GM23338 (cell line): ENCODE results near the gene PEAR1. TPM values are rescaled to one million over a fixed set of nuclear protein-coding genes. Genes with fewer than 3 reads are reported as not detected.
A peak's percentile ranks its signal among the peaks of the same experiment; 100 is the strongest.

ENCODE experiments used
- ATAC-seq: fragments of 200-7000 bp; cut with Tn5 transposase; 3 replicates; pipeline ENCODE4 v1.9.1; 2020
- DNase-seq: peaks from one replicate; pipeline ENCODE4 v3.0.0-alpha.2; 2015; ENCODE audit warnings: low spot score
- H2AFZ ChIP-seq: fragments of 200-600 bp; sonication (generic); 2 replicates; pipeline ENCODE4 v1.8.0; 2016; ENCODE audit warnings: antibody characterized with exemption, mild to moderate bottlenecking, moderate library complexity
- H3F3A ChIP-seq: fragments of 200-600 bp; sonication (generic); replicated peaks from 2 replicates; pipeline ENCODE4 v1.8.0; 2017; ENCODE audit warnings: antibody characterized with exemption, mixed run types, low read depth
- H3K27ac ChIP-seq: fragments of 200-600 bp; sonication (generic); 2 replicates; pipeline ENCODE4 v1.6.1; 2016; ENCODE audit warnings: low read depth
- H3K27me3 ChIP-seq: fragments of 200-600 bp; sonication (generic); 2 replicates; pipeline ENCODE4 v1.8.0; 2016; ENCODE audit warnings: mild to moderate bottlenecking, mixed run types, moderate library complexity; ENCODE audit not compliant: insufficient read depth
- H3K36me3 ChIP-seq: fragments of 200-600 bp; sonication (generic); 2 replicates; pipeline ENCODE4 v1.8.0; 2016; ENCODE audit warnings: mild to moderate bottlenecking; ENCODE audit not compliant: insufficient read depth
- H3K4me1 ChIP-seq: fragments of 200-600 bp; sonication (generic); 2 replicates; pipeline ENCODE4 v1.8.0; 2016; ENCODE audit warnings: mild to moderate bottlenecking, moderate library complexity; ENCODE audit not compliant: insufficient read depth
- H3K4me2 ChIP-seq: fragments of 200-600 bp; sonication (generic); 2 replicates; pipeline ENCODE4 v1.7.1; 2017; ENCODE audit warnings: mixed run types
- H3K4me3 ChIP-seq: fragments of 200-600 bp; sonication (generic); 2 replicates; pipeline ENCODE4 v1.6.1; 2016; ENCODE audit warnings: mixed run types
- H3K79me2 ChIP-seq: fragments of 200-600 bp; sonication (generic); replicated peaks from 2 replicates; pipeline ENCODE4 v1.8.0; 2017; ENCODE audit warnings: mild to moderate bottlenecking; ENCODE audit not compliant: insufficient read depth
- H3K9me2 ChIP-seq: fragments of 200-600 bp; sonication (generic); 2 replicates; pipeline ENCODE4 v1.8.0; 2017; ENCODE audit not compliant: insufficient read depth
- H4K20me1 ChIP-seq: fragments of 200-600 bp; sonication (generic); replicated peaks from 2 replicates; pipeline ENCODE4 v1.8.0; 2017; ENCODE audit warnings: mild to moderate bottlenecking; ENCODE audit not compliant: insufficient read depth
- H3K27ac Mint-ChIP-seq: 2 replicates; pipeline ENCODE4 v1.8.0; 2020; ENCODE audit warnings: inconsistent platforms, mild to moderate bottlenecking, moderate library complexity, mixed read lengths
- H3K27me3 Mint-ChIP-seq: 3 replicates; pipeline ENCODE4 v1.8.0; 2022; ENCODE audit warnings: low read depth, mild to moderate bottlenecking, moderate library complexity, mixed read lengths, inconsistent platforms; ENCODE audit not compliant: insufficient read depth, poor library complexity
- H3K36me3 Mint-ChIP-seq: 3 replicates; pipeline ENCODE4 v1.8.0; 2021; ENCODE audit warnings: low read depth, mild to moderate bottlenecking, inconsistent platforms, moderate library complexity, mixed read lengths
- H3K4me1 Mint-ChIP-seq: 3 replicates; pipeline ENCODE4 v1.8.0; 2020; ENCODE audit warnings: mild to moderate bottlenecking, inconsistent platforms, mixed read lengths
- H3K4me3 Mint-ChIP-seq: 3 replicates; pipeline ENCODE4 v1.8.0; 2021; ENCODE audit warnings: moderate library complexity, mild to moderate bottlenecking, inconsistent platforms, mixed read lengths
- H3K9me3 Mint-ChIP-seq: 3 replicates; pipeline ENCODE4 v1.8.0; 2020; ENCODE audit warnings: moderate library complexity, mild to moderate bottlenecking, inconsistent platforms, mixed read lengths
- CREB1 ChIP-seq: fragments of 250-450 bp; sonication (Bioruptor Pico); IDR thresholded peaks from 2 replicates; pipeline ENCODE4 v1.5.0; 2020; ENCODE audit warnings: low read depth, mild to moderate bottlenecking, moderate library complexity
- EZH2 ChIP-seq: fragments of 200-600 bp; sonication (generic); IDR thresholded peaks from one replicate; pipeline ENCODE4 v1.8.0; 2017; ENCODE audit warnings: antibody characterized with exemption, mild to moderate bottlenecking, low read depth; ENCODE audit not compliant: unreplicated experiment
- JUNB ChIP-seq: IDR thresholded peaks from one replicate; pipeline ENCODE4 v1.6.1; 2016; ENCODE audit warnings: antibody characterized with exemption; ENCODE audit not compliant: unreplicated experiment
- NANOG ChIP-seq: IDR thresholded peaks from 2 replicates; pipeline ENCODE4 v1.6.1; 2016; ENCODE audit warnings: antibody characterized with exemption, borderline replicate concordance
- POLR2AphosphoS5 ChIP-seq: IDR thresholded peaks from 2 replicates; pipeline ENCODE4 v1.6.1; 2016; ENCODE audit warnings: antibody characterized with exemption, low read depth
- STAT1 ChIP-seq: IDR thresholded peaks from one replicate; pipeline ENCODE4 v1.6.1; 2016; ENCODE audit warnings: antibody characterized with exemption; ENCODE audit not compliant: unreplicated experiment
- ZNF114 ChIP-seq: fragments of 250-450 bp; sonication (Bioruptor Pico); IDR thresholded peaks from 2 replicates; pipeline ENCODE4 v1.5.0; 2020; ENCODE audit warnings: mild to moderate bottlenecking, moderate library complexity
- ZNF331 ChIP-seq: fragments of 250-450 bp; sonication (Bioruptor Pico); IDR thresholded peaks from 2 replicates; pipeline ENCODE4 v1.5.0; 2020; ENCODE audit warnings: low read depth, mild to moderate bottlenecking, moderate library complexity
- polyA plus RNA-seq: library from polyadenylated mRNA; unstranded; fragments of >200 nt; fragmentation: Nextera tagmentation; extraction: Ambion mirVana; gene quantifications from 2 replicates; pipeline ENCODE4 v1.2.1, GENCODE V29; 2016
- total RNA-seq: library from RNA; depleted of rRNA; stranded (reverse); fragments of >200 nt; shearing (Covaris generic); gene quantifications from 2 replicates; pipeline ENCODE4 v1.2.3, GENCODE V29; 2014
- TF ChIP-seq, protein P1 (sequence below): IDR thresholded peaks from one replicate; pipeline ENCODE4 v1.6.1; 2018; ENCODE audit warnings: antibody characterized with exemption; ENCODE audit not compliant: unreplicated experiment
- TF ChIP-seq, protein P2 (sequence below): IDR thresholded peaks from 2 replicates; pipeline ENCODE4 v1.6.1; 2016; ENCODE audit warnings: antibody characterized with exemption

PEAR1 gene
- total and polyA plus RNA-seq, 2 experiments from 2014 or later, result 0.28 to 0.47 TPM

DNA sequence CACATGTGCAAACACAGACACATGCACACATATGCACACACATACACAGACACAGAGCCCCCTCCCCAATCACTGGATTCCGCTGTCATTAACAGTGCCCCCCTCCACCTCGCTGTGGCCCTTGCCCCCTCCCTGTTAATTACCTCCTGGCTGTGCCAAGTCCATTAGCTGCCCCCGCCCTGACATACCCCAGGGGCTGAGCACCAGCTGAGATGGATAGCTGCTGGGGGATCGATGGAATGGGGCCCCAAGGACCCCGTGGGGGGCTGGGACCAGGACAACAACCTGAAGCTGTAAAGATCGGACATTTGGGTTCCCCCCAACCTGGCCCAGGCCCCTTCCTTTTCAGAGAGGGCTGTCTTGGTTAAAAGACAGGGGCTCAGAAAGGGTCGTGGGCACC lies 9.6 kb upstream of the PEAR1 start (continued):
- TF ChIP-seq CREB1 (CRISPR knock-in tag) (no peak), EZH2 (no peak), POLR2AphosphoS5 (no peak), STAT1 (no peak), ZNF114 (no peak), ZNF331 (CRISPR knock-in tag) (no peak)
- TF ChIP-seq, protein P1, sequence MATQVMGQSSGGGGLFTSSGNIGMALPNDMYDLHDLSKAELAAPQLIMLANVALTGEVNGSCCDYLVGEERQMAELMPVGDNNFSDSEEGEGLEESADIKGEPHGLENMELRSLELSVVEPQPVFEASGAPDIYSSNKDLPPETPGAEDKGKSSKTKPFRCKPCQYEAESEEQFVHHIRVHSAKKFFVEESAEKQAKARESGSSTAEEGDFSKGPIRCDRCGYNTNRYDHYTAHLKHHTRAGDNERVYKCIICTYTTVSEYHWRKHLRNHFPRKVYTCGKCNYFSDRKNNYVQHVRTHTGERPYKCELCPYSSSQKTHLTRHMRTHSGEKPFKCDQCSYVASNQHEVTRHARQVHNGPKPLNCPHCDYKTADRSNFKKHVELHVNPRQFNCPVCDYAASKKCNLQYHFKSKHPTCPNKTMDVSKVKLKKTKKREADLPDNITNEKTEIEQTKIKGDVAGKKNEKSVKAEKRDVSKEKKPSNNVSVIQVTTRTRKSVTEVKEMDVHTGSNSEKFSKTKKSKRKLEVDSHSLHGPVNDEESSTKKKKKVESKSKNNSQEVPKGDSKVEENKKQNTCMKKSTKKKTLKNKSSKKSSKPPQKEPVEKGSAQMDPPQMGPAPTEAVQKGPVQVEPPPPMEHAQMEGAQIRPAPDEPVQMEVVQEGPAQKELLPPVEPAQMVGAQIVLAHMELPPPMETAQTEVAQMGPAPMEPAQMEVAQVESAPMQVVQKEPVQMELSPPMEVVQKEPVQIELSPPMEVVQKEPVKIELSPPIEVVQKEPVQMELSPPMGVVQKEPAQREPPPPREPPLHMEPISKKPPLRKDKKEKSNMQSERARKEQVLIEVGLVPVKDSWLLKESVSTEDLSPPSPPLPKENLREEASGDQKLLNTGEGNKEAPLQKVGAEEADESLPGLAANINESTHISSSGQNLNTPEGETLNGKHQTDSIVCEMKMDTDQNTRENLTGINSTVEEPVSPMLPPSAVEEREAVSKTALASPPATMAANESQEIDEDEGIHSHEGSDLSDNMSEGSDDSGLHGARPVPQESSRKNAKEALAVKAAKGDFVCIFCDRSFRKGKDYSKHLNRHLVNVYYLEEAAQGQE, result no peak

DNA sequence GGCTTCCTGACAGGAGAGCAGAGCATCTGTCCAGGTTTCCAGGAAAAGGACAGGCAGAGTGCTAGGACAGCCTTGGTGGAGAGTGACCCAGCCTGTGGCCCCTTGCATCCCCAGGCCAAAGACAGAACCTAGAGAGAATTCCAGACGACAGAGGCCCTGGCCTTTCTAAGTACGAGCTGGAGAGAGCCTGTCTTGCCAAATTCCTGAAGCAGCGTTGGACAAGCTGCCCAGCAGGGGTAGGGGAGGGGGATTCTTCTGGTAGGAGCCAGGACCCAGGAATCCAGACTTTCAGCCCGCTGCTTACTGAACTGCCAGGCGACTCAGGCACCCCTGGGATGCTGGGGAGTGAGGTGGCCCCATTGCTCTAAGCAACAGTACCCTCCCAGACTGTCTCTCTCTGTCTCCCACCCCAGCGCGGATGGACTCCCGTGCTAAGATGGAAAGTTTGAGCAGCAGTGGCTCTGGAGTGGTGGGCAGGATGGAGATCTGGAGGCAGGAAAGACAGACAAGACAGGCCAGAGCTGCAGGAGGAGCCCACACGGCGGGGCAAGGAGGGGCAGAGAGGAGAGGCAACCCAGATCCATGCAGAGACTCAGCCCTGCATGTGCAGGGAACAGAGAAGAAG lies 8.8 kb upstream of the PEAR1 start:
- H3F3A ChIP-seq, result no peaks in the 10 kb centered on the region
- Mint-ChIP-seq H3K36me3 (no peaks in the 10 kb centered on the region; the same call in 2 of the 3 replicates), H3K9me3 (no peaks in the 10 kb centered on the region), H3K27me3 (peaks cover 31% of the 10 kb centered on the region), H3K27ac (no peak overlapping the region), H3K4me1 (peaks cover 54% of the 10 kb centered on the region), H3K4me3 (no peak overlapping the region; the same call in 2 of the 3 replicates)
- no peaks in the 10 kb centered on the region for H3K79me2 ChIP-seq
- DNase-seq, result peak; percentile 43
- H3K9me2 ChIP-seq, result no peaks in the 10 kb centered on the region
- no peaks in the 10 kb centered on the region for H3K36me3 ChIP-seq
- H2AFZ ChIP-seq, result peak overlapping the region; percentile 47; the same call in 1 of the 2 replicates
- H3K4me1 ChIP-seq, result peaks cover 20% of the 10 kb centered on the region; the same call in 1 of the 2 replicates
- peaks cover 41% of the 10 kb centered on the region for H3K27me3 ChIP-seq
- no peak overlapping the region; the same call in 1 of the 2 replicates for H3K4me2 ChIP-seq
- peak; percentile 5; the same call in 2 of the 3 replicates for ATAC-seq
- H3K4me3 ChIP-seq, result no peak overlapping the region
- no peaks in the 10 kb centered on the region for H4K20me1 ChIP-seq
- no peak overlapping the region for H3K27ac ChIP-seq
- TF ChIP-seq, protein P2, sequence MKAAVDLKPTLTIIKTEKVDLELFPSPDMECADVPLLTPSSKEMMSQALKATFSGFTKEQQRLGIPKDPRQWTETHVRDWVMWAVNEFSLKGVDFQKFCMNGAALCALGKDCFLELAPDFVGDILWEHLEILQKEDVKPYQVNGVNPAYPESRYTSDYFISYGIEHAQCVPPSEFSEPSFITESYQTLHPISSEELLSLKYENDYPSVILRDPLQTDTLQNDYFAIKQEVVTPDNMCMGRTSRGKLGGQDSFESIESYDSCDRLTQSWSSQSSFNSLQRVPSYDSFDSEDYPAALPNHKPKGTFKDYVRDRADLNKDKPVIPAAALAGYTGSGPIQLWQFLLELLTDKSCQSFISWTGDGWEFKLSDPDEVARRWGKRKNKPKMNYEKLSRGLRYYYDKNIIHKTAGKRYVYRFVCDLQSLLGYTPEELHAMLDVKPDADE, result no peak
- TF ChIP-seq POLR2AphosphoS5, result no peak
- TF ChIP-seq NANOG, result no peak
- TF ChIP-seq ZNF331 (CRISPR knock-in tag), result no peak
- TF ChIP-seq, protein P1, result no peak
- no peak for TF ChIP-seq JUNB
